H9 (cell line): Measurements from ENCODE around the gene AMDHD2. TPM values are rescaled to one million over a fixed set of nuclear protein-coding genes. Genes with fewer than 3 reads are reported as not detected.

Experiments
- DNase-seq: peaks from one replicate; pipeline ENCODE4 v3.0.0-alpha.2; 2017
- H2AFZ ChIP-seq: one replicate; pipeline ENCODE4 v1.6.1; 2013; ENCODE audit warnings: mild to moderate bottlenecking, low read length, control low read depth, moderate library complexity
- H2AK5ac ChIP-seq: 2 replicates; pipeline ENCODE4 v1.6.1; 2013; ENCODE audit warnings: low read length, control low read depth, mixed read lengths; ENCODE audit not compliant: insufficient read length
- H2BK120ac ChIP-seq: one replicate; pipeline ENCODE4 v1.6.1; 2013; ENCODE audit warnings: low read depth, mild to moderate bottlenecking, low read length, control low read depth, inconsistent platforms; ENCODE audit not compliant: poor library complexity, severe bottlenecking
- H2BK12ac ChIP-seq: 2 replicates; pipeline ENCODE4 v1.6.1; 2013; ENCODE audit warnings: low read length, control low read depth, mixed read lengths, low read depth; ENCODE audit not compliant: insufficient read length
- H2BK15ac ChIP-seq: 2 replicates; pipeline ENCODE4 v1.6.1; 2013; ENCODE audit warnings: low read depth, low read length, control low read depth
- H2BK20ac ChIP-seq: one replicate; pipeline ENCODE4 v1.6.1; 2013; ENCODE audit warnings: low read depth, mild to moderate bottlenecking, low read length, control low read depth, inconsistent platforms; ENCODE audit not compliant: poor library complexity, severe bottlenecking
- H2BK5ac ChIP-seq: 2 replicates; pipeline ENCODE4 v1.6.1; 2013; ENCODE audit warnings: low read length, control low read depth, mixed read lengths; ENCODE audit not compliant: insufficient read length
- H3K14ac ChIP-seq: 2 replicates; pipeline ENCODE4 v1.6.1; 2013; ENCODE audit warnings: low read length, control low read depth; ENCODE audit not compliant: insufficient read depth
- H3K18ac ChIP-seq: 2 replicates; pipeline ENCODE4 v1.6.1; 2013; ENCODE audit warnings: low read depth, mild to moderate bottlenecking, mixed read lengths, low read length, control low read depth; ENCODE audit not compliant: insufficient read length
- H3K23ac ChIP-seq: 2 replicates; pipeline ENCODE4 v1.6.1; 2013; ENCODE audit warnings: low read length, control low read depth, mixed read lengths, low read depth; ENCODE audit not compliant: insufficient read length
- H3K23me2 ChIP-seq: 2 replicates; pipeline ENCODE4 v1.6.1; 2013; ENCODE audit warnings: low read depth, mild to moderate bottlenecking, mixed read lengths, low read length, control low read depth; ENCODE audit not compliant: insufficient read length, poor library complexity, severe bottlenecking
- H3K27ac ChIP-seq: 2 replicates; pipeline ENCODE4 v1.5.1; 2013; ENCODE audit warnings: low read length, control low read depth, mixed read lengths, low read depth; ENCODE audit not compliant: insufficient read length
- H3K27me3 ChIP-seq: 2 replicates; pipeline ENCODE4 v1.6.1; 2013; ENCODE audit warnings: low read length, control low read depth, inconsistent platforms; ENCODE audit not compliant: insufficient read depth
- H3K4ac ChIP-seq: 2 replicates; pipeline ENCODE4 v1.6.1; 2013; ENCODE audit warnings: low read depth, mild to moderate bottlenecking, control low read depth, inconsistent platforms, low read length, moderate library complexity
- H3K4me1 ChIP-seq: 2 replicates; pipeline ENCODE4 v1.6.1; 2013; ENCODE audit warnings: low read length, control low read depth, inconsistent platforms; ENCODE audit not compliant: insufficient read depth
- H3K4me2 ChIP-seq: 2 replicates; pipeline ENCODE4 v1.6.1; 2013; ENCODE audit warnings: low read length, control low read depth, mixed read lengths; ENCODE audit not compliant: insufficient read length, insufficient read depth
- H3K56ac ChIP-seq: 2 replicates; pipeline ENCODE4 v1.6.1; 2013; ENCODE audit warnings: low read depth, mild to moderate bottlenecking, mixed read lengths, low read length, control low read depth; ENCODE audit not compliant: insufficient read length
- H3K79me1 ChIP-seq: 2 replicates; pipeline ENCODE4 v1.6.1; 2013; ENCODE audit warnings: low read depth, mild to moderate bottlenecking, moderate library complexity, low read length, control low read depth, inconsistent platforms; ENCODE audit not compliant: insufficient read depth, poor library complexity, severe bottlenecking
- H3K79me2 ChIP-seq: 2 replicates; pipeline ENCODE4 v1.6.1; 2013; ENCODE audit warnings: low read length, control low read depth, inconsistent platforms; ENCODE audit not compliant: insufficient read depth
- H3K9ac ChIP-seq: 2 replicates; pipeline ENCODE4 v1.6.1; 2013; ENCODE audit warnings: low read length, control low read depth, mixed read lengths; ENCODE audit not compliant: insufficient read length; ENCODE audit errors: extremely low read depth
- H3K9me3 ChIP-seq: one replicate; pipeline ENCODE4 v1.6.1; 2013; ENCODE audit warnings: low read depth, low read length, inconsistent platforms; ENCODE audit not compliant: control insufficient read depth
- H3T11ph ChIP-seq: one replicate; pipeline ENCODE4 v1.6.1; 2013; ENCODE audit warnings: mild to moderate bottlenecking, low read length, control low read depth, inconsistent platforms
- H4K20me1 ChIP-seq: one replicate; pipeline ENCODE4 v1.6.1; 2013; ENCODE audit not compliant: control insufficient read depth, insufficient read length, insufficient read depth
- H4K5ac ChIP-seq: 2 replicates; pipeline ENCODE4 v1.6.1; 2013; ENCODE audit warnings: low read depth, mild to moderate bottlenecking, mixed read lengths, low read length, control low read depth; ENCODE audit not compliant: insufficient read length
- H4K8ac ChIP-seq: replicated peaks from 2 replicates; pipeline ENCODE4 v1.6.1; 2013; ENCODE audit warnings: low read length, control low read depth, mixed read lengths, low read depth; ENCODE audit not compliant: insufficient read length
- H4K91ac ChIP-seq: 2 replicates; pipeline ENCODE4 v1.6.1; 2013; ENCODE audit warnings: low read depth, mild to moderate bottlenecking, moderate library complexity, mixed read lengths, low read length, control low read depth; ENCODE audit not compliant: insufficient read length
- H3K27ac Mint-ChIP-seq, 3 experiments: 2 replicates in 2 of 3; 3 replicates in 1 of 3; pipeline ENCODE4 v1.8.0; 2020 to 2021; ENCODE audit warnings: mixed read lengths in 3 of 3, mild to moderate bottlenecking in 1 of 3, moderate library complexity in 1 of 3
- H3K27me3 Mint-ChIP-seq: 2 replicates; pipeline ENCODE4 v1.8.0; 2021; ENCODE audit warnings: low read depth, mild to moderate bottlenecking, moderate library complexity, mixed read lengths
- H3K36me3 Mint-ChIP-seq, 3 experiments: 2 replicates in 2 of 3; 3 replicates in 1 of 3; pipeline ENCODE4 v1.8.0; 2020 to 2021; ENCODE audit warnings: low read depth in 3 of 3, mixed read lengths in 3 of 3; ENCODE audit not compliant: insufficient read depth in 1 of 3
- H3K4me1 Mint-ChIP-seq, 2 experiments: 2 replicates each; pipeline ENCODE4 v1.8.0; 2020; ENCODE audit warnings: mixed read lengths in 2 of 2
- H3K4me3 Mint-ChIP-seq, 2 experiments: 2 replicates in 1 of 2; 3 replicates in 1 of 2; pipeline ENCODE4 v1.8.0; 2020 to 2021; ENCODE audit warnings: mild to moderate bottlenecking in 2 of 2, mixed read lengths in 2 of 2, moderate library complexity in 1 of 2
- H3K9me3 Mint-ChIP-seq, 2 experiments: 2 replicates in 1 of 2; 3 replicates in 1 of 2; pipeline ENCODE4 v1.8.0; 2020; ENCODE audit warnings: mild to moderate bottlenecking in 2 of 2, mixed read lengths in 2 of 2, moderate library complexity in 1 of 2
- WGBS: extraction: QIAGEN DNeasy Blood & Tissue Kit; methylation state at CpG from one replicate; pipeline ENCODE4 v1.1.7; 2013; ENCODE audit warnings: missing lambda C conversion rate, low lambda C conversion rate, mixed read lengths; ENCODE audit not compliant: insufficient read length; ENCODE audit errors: extremely low coverage; 5-methylcytosine and 5-hydroxymethylcytosine counted together
- total RNA-seq: library from RNA; stranded (reverse); gene quantifications from 2 replicates; pipeline ENCODE4 v1.2.1, GENCODE V29; 2021
- TF ChIP-seq, protein P1 (sequence below): fragments of 200-600 bp; sonication (generic); conservative IDR thresholded peaks from 3 replicates; pipeline ENCODE4 v1.8.0; 2021; ENCODE audit warnings: antibody characterized with exemption, mild to moderate bottlenecking

Gene AMDHD2
- total RNA-seq, 1 experiment from 2014 or later = 61.5 TPM

DNA sequence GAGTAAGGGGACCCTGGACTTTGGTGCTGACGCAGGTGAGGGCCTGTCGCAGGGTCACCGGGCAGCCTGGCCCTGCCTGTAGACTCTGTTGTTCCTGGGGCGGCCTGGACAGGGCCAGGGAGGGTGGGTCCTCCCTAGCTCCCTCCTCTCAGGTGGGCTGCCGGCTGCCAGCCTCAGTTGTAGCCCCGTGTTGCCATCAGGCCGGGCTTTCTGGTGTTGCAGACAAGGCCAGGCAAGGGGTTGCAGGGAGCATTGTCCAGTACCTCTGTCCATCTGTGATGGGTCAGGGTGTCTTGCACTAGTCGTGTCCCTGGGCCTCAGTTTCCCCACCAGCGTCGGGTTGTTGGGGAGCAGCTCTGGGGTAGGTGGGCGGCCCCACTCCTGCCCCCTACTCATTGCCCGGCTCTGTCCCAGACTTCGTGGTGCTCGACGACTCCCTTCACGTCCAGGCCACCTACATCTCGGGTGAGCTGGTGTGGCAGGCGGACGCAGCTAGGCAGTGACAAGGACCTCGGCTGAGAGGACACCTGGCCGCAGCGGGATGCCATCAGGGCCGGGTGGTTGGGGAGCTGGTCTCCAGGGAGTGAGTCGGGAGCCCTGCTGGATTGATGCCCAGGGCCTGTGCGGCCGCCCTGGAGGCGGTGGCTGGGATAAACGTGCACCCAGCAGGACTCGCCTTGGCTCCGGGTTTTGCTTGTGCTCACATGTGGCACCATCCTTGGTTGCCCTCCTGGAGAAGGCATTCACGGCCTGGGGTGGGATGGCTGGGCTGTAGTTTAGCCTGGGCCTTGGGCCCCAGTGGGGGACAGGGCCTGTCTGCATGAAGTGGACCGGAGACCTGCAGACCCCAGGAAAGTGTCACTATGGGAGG, 9.1 kb downstream of the AMDHD2 start:
- Histone ChIP-seq H2BK20ac (no peak overlapping the region), H2AK5ac (no peak overlapping the region), H2BK120ac (no peak overlapping the region), H2AFZ (no peak overlapping the region), H2BK12ac (no peak overlapping the region), H3K4ac (no peak overlapping the region), H3K23ac (no peak overlapping the region), H3K18ac (no peak overlapping the region), H4K91ac (no peak overlapping the region), H4K8ac (no peak overlapping the region), H2BK15ac (no peak overlapping the region), H3K79me2 (no peaks in the 10 kb centered on the region), H3K9me3 (no peaks in the 10 kb centered on the region), H2BK5ac (no peak overlapping the region), H3K4me2 (no peak overlapping the region), H3K79me1 (no peaks in the 10 kb centered on the region), H3T11ph (no peak overlapping the region), H4K5ac (no peak overlapping the region), H3K4me1 (no peaks in the 10 kb centered on the region), H3K23me2 (peaks cover 10% of the 10 kb centered on the region), H4K20me1 (no peaks in the 10 kb centered on the region), H3K56ac (no peak overlapping the region), H3K9ac (no peak overlapping the region), H3K27ac (no peak overlapping the region), H3K14ac (no peak overlapping the region), H3K27me3 (no peaks in the 10 kb centered on the region)
- H3K27ac Mint-ChIP-seq = no peak overlapping the region
- no peak for DNase-seq
- H3K36me3 Mint-ChIP-seq = peaks cover 4 to 33% (median 17%) of the 10 kb centered on the region in 3 experiments; a peak in 6 of 7 replicates
- no CpG with 5 or more reads among the region's 32 CpGs for WGBS
- peaks cover 0 to 2% of the 10 kb centered on the region in 2 experiments; a peak in 1 of 5 replicates for H3K9me3 Mint-ChIP-seq
- TF ChIP-seq, protein P1, sequence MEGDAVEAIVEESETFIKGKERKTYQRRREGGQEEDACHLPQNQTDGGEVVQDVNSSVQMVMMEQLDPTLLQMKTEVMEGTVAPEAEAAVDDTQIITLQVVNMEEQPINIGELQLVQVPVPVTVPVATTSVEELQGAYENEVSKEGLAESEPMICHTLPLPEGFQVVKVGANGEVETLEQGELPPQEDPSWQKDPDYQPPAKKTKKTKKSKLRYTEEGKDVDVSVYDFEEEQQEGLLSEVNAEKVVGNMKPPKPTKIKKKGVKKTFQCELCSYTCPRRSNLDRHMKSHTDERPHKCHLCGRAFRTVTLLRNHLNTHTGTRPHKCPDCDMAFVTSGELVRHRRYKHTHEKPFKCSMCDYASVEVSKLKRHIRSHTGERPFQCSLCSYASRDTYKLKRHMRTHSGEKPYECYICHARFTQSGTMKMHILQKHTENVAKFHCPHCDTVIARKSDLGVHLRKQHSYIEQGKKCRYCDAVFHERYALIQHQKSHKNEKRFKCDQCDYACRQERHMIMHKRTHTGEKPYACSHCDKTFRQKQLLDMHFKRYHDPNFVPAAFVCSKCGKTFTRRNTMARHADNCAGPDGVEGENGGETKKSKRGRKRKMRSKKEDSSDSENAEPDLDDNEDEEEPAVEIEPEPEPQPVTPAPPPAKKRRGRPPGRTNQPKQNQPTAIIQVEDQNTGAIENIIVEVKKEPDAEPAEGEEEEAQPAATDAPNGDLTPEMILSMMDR = peak; percentile 39; the same call in 1 of the 3 replicates
- H3K4me1 Mint-ChIP-seq = peaks cover 4 to 13% of the 10 kb centered on the region in 2 experiments
- peaks cover 4% of the 10 kb centered on the region; the same call in 1 of the 2 replicates for H3K27me3 Mint-ChIP-seq
- H3K4me3 Mint-ChIP-seq = no peak overlapping the region
